Subcutaneous adipose tissue (tissue), 4 donors: ENCODE data around the gene IRF2BP1. TPM values are rescaled to one million over a fixed set of nuclear protein-coding genes. Genes with fewer than 3 reads are reported as not detected.

Experiments
- total RNA-seq, 4 donors: library from RNA; depleted of rRNA; stranded (reverse); fragments of >200 nt; gene quantifications; one replicate each; pipeline ENCODE4 v1.1.0, GENCODE V29; 2016
- TF ChIP-seq, protein P1 (sequence below): fragments of 450-650 bp; IDR thresholded peaks from one replicate; pipeline ENCODE4 v1.5.1; 2016; ENCODE audit warnings: low read depth, mild to moderate bottlenecking, control low read depth, antibody characterized with exemption, moderate library complexity

Gene IRF2BP1
- total RNA-seq, 4 donors from 2014 or later = 2.9 to 24.5 (median 10.9) TPM

DNA sequence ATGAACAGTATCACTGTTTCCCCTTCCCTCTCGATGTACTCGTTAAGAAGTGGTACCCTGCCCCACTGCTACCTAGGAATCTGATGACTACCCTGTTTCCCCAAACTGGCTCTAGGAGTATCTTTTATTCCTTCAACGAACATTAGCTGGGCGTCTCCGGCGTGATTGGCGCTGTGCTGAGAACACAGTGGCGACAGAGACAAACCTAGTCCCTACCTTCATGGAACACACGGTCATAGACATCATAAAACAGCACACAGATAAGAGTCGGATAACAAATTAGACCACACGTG is 23.7 kb downstream of the IRF2BP1 start:
- TF ChIP-seq, protein P1, sequence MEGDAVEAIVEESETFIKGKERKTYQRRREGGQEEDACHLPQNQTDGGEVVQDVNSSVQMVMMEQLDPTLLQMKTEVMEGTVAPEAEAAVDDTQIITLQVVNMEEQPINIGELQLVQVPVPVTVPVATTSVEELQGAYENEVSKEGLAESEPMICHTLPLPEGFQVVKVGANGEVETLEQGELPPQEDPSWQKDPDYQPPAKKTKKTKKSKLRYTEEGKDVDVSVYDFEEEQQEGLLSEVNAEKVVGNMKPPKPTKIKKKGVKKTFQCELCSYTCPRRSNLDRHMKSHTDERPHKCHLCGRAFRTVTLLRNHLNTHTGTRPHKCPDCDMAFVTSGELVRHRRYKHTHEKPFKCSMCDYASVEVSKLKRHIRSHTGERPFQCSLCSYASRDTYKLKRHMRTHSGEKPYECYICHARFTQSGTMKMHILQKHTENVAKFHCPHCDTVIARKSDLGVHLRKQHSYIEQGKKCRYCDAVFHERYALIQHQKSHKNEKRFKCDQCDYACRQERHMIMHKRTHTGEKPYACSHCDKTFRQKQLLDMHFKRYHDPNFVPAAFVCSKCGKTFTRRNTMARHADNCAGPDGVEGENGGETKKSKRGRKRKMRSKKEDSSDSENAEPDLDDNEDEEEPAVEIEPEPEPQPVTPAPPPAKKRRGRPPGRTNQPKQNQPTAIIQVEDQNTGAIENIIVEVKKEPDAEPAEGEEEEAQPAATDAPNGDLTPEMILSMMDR = no peak

- TF ChIP-seq, protein P1 = no peak
Measured at GRCh38 chr19:45860359-45861259, 25.3 kb downstream of the IRF2BP1 start.

- TF ChIP-seq, protein P1 = no peak
Measured at GRCh38 chr19:45854167-45854778, 31.7 kb downstream of the IRF2BP1 start.

DNA sequence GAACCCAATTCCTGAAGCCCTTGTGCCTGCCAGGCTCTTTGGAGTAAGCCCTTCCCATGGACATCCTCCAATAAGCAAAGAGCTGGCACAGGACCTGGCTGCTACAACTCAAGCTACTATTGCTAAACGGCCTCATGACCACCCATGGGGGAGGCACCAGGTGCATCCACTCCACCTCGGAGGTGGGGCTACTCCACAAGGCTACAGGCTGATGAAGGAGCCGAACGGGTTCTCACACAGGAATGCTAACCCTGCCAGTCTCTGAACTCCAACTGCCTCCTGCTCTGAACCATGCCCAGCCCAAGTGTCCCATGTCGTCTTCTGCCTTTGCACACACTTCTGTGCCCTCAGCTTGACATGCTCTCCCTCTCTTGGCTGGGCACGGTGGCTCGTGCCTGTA is 33.0 kb downstream of the IRF2BP1 start:
- TF ChIP-seq, protein P1 = no peak

- TF ChIP-seq, protein P1 = no peak
Measured at GRCh38 chr19:45852145-45852750, 33.7 kb downstream of the IRF2BP1 start.

DNA sequence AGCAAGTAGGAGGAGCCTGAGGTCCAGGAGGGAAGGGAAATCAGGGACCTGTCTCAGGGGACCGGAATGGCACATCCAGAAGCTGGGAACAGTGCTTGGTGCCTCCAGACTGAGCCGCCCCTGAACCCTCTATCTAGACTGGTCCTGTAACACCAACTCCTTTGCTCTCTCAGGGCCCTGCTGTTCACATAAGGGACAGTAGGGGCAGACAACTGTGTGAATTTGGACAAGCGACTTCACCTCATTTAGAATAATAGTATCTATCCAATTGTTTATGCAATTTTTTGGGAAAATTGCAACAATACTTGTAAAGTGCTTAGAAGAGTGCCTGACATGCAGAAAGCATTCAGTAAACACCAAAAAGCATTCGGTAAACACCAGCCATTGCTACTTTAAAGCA is 37.0 kb downstream of the IRF2BP1 start:
- TF ChIP-seq, protein P1 = no peak

GRCh38 chr19:45847663-45848062 is 38.3 kb downstream of the IRF2BP1 start:
- TF ChIP-seq, protein P1 = no peak
